Neuronal stem cell (in vitro differentiated cells): ENCODE results near the gene IKZF2.

ENCODE experiments used
- DNase-seq: peaks from one replicate; pipeline ENCODE4 v3.0.0-alpha.2; 2013; ENCODE audit warnings: low spot score
- H2AFZ ChIP-seq: one replicate; pipeline ENCODE4 v1.6.1; 2013; ENCODE audit warnings: mild to moderate bottlenecking, low read length, inconsistent platforms
- H2AK5ac ChIP-seq: 2 replicates; pipeline ENCODE4 v1.6.1; 2013; ENCODE audit warnings: low read depth, mild to moderate bottlenecking, inconsistent platforms, low read length, moderate library complexity, mixed read lengths
- H2BK120ac ChIP-seq: 2 replicates; pipeline ENCODE4 v1.6.1; 2013; ENCODE audit warnings: low read depth, mild to moderate bottlenecking, inconsistent platforms, low read length, moderate library complexity, mixed read lengths
- H2BK12ac ChIP-seq: one replicate; pipeline ENCODE4 v1.6.1; 2013; ENCODE audit warnings: low read length, inconsistent platforms
- H2BK15ac ChIP-seq: 2 replicates; pipeline ENCODE4 v1.6.1; 2013; ENCODE audit warnings: mild to moderate bottlenecking, low read length, inconsistent platforms, mixed read lengths
- H2BK5ac ChIP-seq: one replicate; pipeline ENCODE4 v1.6.1; 2013; ENCODE audit warnings: inconsistent platforms, mild to moderate bottlenecking, low read length, moderate library complexity
- H3K14ac ChIP-seq: one replicate; pipeline ENCODE4 v1.6.1; 2013; ENCODE audit warnings: low read length, inconsistent platforms
- H3K18ac ChIP-seq: 2 replicates; pipeline ENCODE4 v1.6.1; 2013; ENCODE audit warnings: low read length, inconsistent platforms
- H3K23ac ChIP-seq: 2 replicates; pipeline ENCODE4 v1.6.1; 2013; ENCODE audit warnings: low read depth, mild to moderate bottlenecking, mixed read lengths, low read length, inconsistent platforms; ENCODE audit not compliant: poor library complexity
- H3K27ac ChIP-seq: replicated peaks from 3 replicates; pipeline ENCODE4 v1.5.1; 2013; ENCODE audit warnings: low read length, inconsistent platforms
- H3K27me3 ChIP-seq, 3 experiments: 2 replicates each; pipeline ENCODE4 v1.6.1; 2013; ENCODE audit warnings: low read length in 3 of 3, mild to moderate bottlenecking in 2 of 3, inconsistent platforms in 1 of 3, low read depth in 1 of 3, mixed read lengths in 1 of 3, moderate library complexity in 1 of 3; ENCODE audit not compliant: control insufficient read depth in 3 of 3, insufficient read depth in 3 of 3
- H3K36me3 ChIP-seq, 2 donors: replicated peaks in 1 of 2; 2 replicates each; pipeline ENCODE4 v1.6.1; 2013; ENCODE audit warnings: low read length in 2 of 2; ENCODE audit not compliant: control insufficient read depth in 2 of 2, insufficient read depth in 2 of 2
- H3K4ac ChIP-seq: 2 replicates; pipeline ENCODE4 v1.6.1; 2013; ENCODE audit warnings: inconsistent platforms, mild to moderate bottlenecking, low read length, moderate library complexity
- H3K4me1 ChIP-seq, 2 donors: 1 replicate in 1 of 2; 2 replicates in 1 of 2; pipeline ENCODE4 v1.6.1; 2013; ENCODE audit warnings: low read length in 2 of 2, low read depth in 1 of 2; ENCODE audit not compliant: control insufficient read depth in 2 of 2, insufficient read depth in 1 of 2
- H3K4me2 ChIP-seq: one replicate; pipeline ENCODE4 v1.6.1; 2013; ENCODE audit warnings: mild to moderate bottlenecking, low read length, inconsistent platforms; ENCODE audit not compliant: insufficient read depth, poor library complexity, severe bottlenecking
- H3K4me3 ChIP-seq, 2 donors: 2 replicates each; pipeline ENCODE4 v1.5.1; 2013; ENCODE audit warnings: low read length in 2 of 2, mild to moderate bottlenecking in 2 of 2, inconsistent platforms in 1 of 2, moderate library complexity in 1 of 2
- H3K79me1 ChIP-seq: one replicate; pipeline ENCODE4 v1.6.1; 2013; ENCODE audit warnings: low read depth, mild to moderate bottlenecking, inconsistent platforms, low read length, moderate library complexity
- H3K9ac ChIP-seq: one replicate; pipeline ENCODE4 v1.6.1; 2013; ENCODE audit warnings: mild to moderate bottlenecking, low read depth, low read length, inconsistent platforms; ENCODE audit not compliant: poor library complexity
- H3K9me3 ChIP-seq, 2 donors: replicated peaks in 1 of 2; 2 replicates each; pipeline versions ENCODE3 to v1.6.1; 2013; ENCODE audit warnings: low read length in 2 of 2, mild to moderate bottlenecking in 2 of 2, inconsistent platforms in 1 of 2, low read depth in 1 of 2, mixed read lengths in 1 of 2, moderate library complexity in 1 of 2; ENCODE audit not compliant: control insufficient read depth in 2 of 2, insufficient read depth in 1 of 2
- H4K8ac ChIP-seq: one replicate; pipeline ENCODE4 v1.6.1; 2013; ENCODE audit warnings: low read depth, mild to moderate bottlenecking, inconsistent platforms, low read length, moderate library complexity
- H4K91ac ChIP-seq: one replicate; pipeline ENCODE4 v1.6.1; 2013; ENCODE audit warnings: low read length, low read depth, mild to moderate bottlenecking, inconsistent platforms; ENCODE audit not compliant: poor library complexity
- WGBS, 2 donors: extraction: QIAGEN DNeasy Blood & Tissue Kit; methylation state at CpG; one replicate each; pipeline ENCODE4 v1.1.7; 2013; ENCODE audit warnings: missing lambda C conversion rate in 2 of 2, mixed read lengths in 1 of 2; ENCODE audit not compliant: insufficient read length in 2 of 2, insufficient replicate concordance in 1 of 2; ENCODE audit errors: extremely low coverage in 2 of 2; 5-methylcytosine and 5-hydroxymethylcytosine counted together

IKZF2 gene

DNA sequence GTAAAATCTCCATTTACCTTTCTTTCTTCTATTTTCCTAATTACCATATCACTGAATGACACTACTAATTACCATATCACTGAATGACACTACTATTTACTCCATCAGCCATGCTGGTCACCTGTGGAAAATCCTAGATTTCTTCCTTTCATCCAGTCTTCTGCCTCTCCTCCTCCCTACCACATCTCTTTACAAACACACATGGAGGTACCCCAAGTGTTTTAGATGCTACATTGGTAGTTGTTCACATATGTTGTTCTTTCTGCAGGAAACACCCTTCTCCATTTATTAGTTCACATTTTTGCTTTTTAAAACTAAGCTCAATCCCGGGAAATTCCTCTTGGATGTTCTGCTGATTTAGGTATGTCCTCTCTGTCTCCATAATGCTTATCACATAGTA is 134.0 kb downstream of the IKZF2 start:
- Histone ChIP-seq H2BK15ac (no peak overlapping the region), H2BK5ac (no peak overlapping the region), H3K18ac (no peak overlapping the region), H3K9me3 (no peaks in the 10 kb centered on the region), H2BK120ac (no peak overlapping the region), H2AK5ac (no peak overlapping the region), H3K36me3 (peaks cover 2 to 44% of the 10 kb centered on the region in 2 donors), H3K27me3 (no peaks in the 10 kb centered on the region), H3K23ac (no peak overlapping the region), H4K91ac (no peak overlapping the region), H2BK12ac (no peak overlapping the region), H3K4me3 (no peak overlapping the region), H3K14ac (no peak overlapping the region), H3K79me1 (no peaks in the 10 kb centered on the region), H2AFZ (no peak overlapping the region), H3K4ac (no peak overlapping the region), H3K27ac (no peak overlapping the region), H4K8ac (no peak overlapping the region), H3K4me2 (no peak overlapping the region), H3K4me1 (no peaks in the 10 kb centered on the region), H3K9ac (no peak overlapping the region)
- no peak for DNase-seq
- no CpG with 5 or more reads among the region's 1 CpG for WGBS, 2 donors

- Histone ChIP-seq H3K14ac (no peak overlapping the region), H3K23ac (no peak overlapping the region), H3K4me3 (no peak overlapping the region), H3K79me1 (no peaks in the 10 kb centered on the region), H3K36me3 (peaks cover 2 to 44% of the 10 kb centered on the region in 2 donors), H2AFZ (no peak overlapping the region), H2AK5ac (no peak overlapping the region), H2BK120ac (no peak overlapping the region), H3K9ac (no peak overlapping the region), H2BK12ac (no peak overlapping the region), H3K4ac (no peak overlapping the region), H4K91ac (no peak overlapping the region), H3K4me1 (no peaks in the 10 kb centered on the region), H2BK5ac (no peak overlapping the region), H3K27me3 (no peaks in the 10 kb centered on the region), H2BK15ac (no peak overlapping the region), H4K8ac (no peak overlapping the region), H3K27ac (no peak overlapping the region), H3K4me2 (no peak overlapping the region), H3K9me3 (no peaks in the 10 kb centered on the region), H3K18ac (no peak overlapping the region)
- DNase-seq = no peak
- no CpG with 5 or more reads among the region's 4 CpGs for WGBS, 2 donors
These were observed 134.4 kb downstream of the IKZF2 start for GRCh38 chr2:213016984-213017351.

DNA sequence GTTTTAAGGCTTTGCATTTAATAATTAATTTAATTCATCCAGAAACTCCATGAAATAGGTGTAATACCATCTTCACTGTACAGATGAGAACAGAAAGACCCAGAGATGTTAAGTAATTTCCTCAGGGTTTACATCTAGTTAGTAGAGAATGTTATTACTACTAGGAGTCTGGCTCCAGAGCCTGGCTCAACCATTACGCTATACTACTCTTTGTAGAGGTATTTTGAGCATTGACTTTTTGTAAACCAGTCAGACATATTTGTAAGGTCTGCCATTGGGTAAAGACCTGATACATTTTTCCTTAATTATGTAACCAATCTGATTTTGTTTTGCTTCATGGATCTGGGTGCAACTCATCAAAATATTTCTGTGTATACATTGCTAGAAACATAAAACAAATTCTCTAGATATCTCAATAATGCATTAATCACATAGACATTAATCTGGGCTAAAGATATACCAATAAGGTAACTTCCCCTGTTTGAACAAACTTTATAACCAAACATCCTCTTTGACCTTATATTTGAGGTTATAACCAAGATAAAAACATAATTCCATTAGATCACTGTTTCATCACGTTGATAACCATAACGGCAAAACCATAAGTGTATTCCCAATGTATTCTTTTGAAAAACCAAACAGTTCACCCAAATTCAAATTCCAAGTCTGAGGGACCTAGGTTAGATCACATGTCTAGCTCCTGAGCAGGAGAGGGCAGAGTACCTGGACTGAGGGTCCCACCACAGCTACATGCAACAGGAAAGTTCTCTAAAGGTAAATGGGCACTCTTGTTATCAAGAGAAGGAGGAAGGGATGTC is 135.0 kb downstream of the IKZF2 start:
- no peaks in the 10 kb centered on the region for H3K9me3 ChIP-seq
- H3K36me3 ChIP-seq = peaks cover 0 to 43% of the 10 kb centered on the region in 2 donors

GRCh38 chr2:213015387-213016165 is 135.8 kb downstream of the IKZF2 start:
- Histone ChIP-seq H3K14ac (no peak overlapping the region), H3K23ac (no peak overlapping the region), H4K91ac (no peak overlapping the region), H3K36me3 (peaks cover 0 to 42% of the 10 kb centered on the region in 2 donors), H3K4me1 (no peaks in the 10 kb centered on the region), H2BK5ac (no peak overlapping the region), H2BK120ac (no peak overlapping the region), H3K9me3 (peaks cover 0 to 3% of the 10 kb centered on the region in 2 donors), H3K18ac (no peak overlapping the region), H2AFZ (no peak overlapping the region), H3K79me1 (no peaks in the 10 kb centered on the region), H3K27me3 (no peaks in the 10 kb centered on the region), H3K4ac (no peak overlapping the region), H3K9ac (no peak overlapping the region), H3K4me3 (no peak overlapping the region), H3K4me2 (no peak overlapping the region), H2AK5ac (no peak overlapping the region), H2BK12ac (no peak overlapping the region), H2BK15ac (no peak overlapping the region), H4K8ac (no peak overlapping the region), H3K27ac (no peak overlapping the region)
- no peak for DNase-seq
- no CpG with 5 or more reads among the region's 7 CpGs for whole genome bisulfite sequencing, 2 donors

More for the DNA sequence above, 135.0 kb downstream of the IKZF2 start:
- WGBS, 2 donors = no CpG with 5 or more reads among the region's 3 CpGs
- DNase-seq = no peak
- Histone ChIP-seq H3K27ac (no peak overlapping the region), H2AK5ac (no peak overlapping the region), H2BK120ac (no peak overlapping the region), H3K14ac (no peak overlapping the region), H4K8ac (no peak overlapping the region), H2BK15ac (no peak overlapping the region), H2AFZ (no peak overlapping the region), H3K79me1 (no peaks in the 10 kb centered on the region), H3K4me3 (no peak overlapping the region), H2BK5ac (no peak overlapping the region), H3K18ac (no peak overlapping the region), H3K27me3 (no peaks in the 10 kb centered on the region), H4K91ac (no peak overlapping the region), H3K4me2 (no peak overlapping the region), H3K4ac (no peak overlapping the region), H2BK12ac (no peak overlapping the region), H3K4me1 (no peaks in the 10 kb centered on the region), H3K9ac (no peak overlapping the region), H3K23ac (no peak overlapping the region)
